ENCODE results near the gene DAB2IP. TPM values are rescaled to one million over a fixed set of nuclear protein-coding genes. Genes with fewer than 3 reads are reported as not detected.

DAB2IP gene
- polyA plus RNA-seq, 1 donor (not counting 4 experiments of a cell fraction or from before 2014, with no cell fraction given): 28.6 TPM

- H4K20me1 ChIP-seq (ENCODE audit: control insufficient read depth, extremely low read depth, insufficient read depth, low read length): no peaks in the 10 kb centered on the region
- DNase-seq (ENCODE audit: low read depth, low spot score) (peak; percentile 38), FAIRE-seq (peak; percentile 73)
- no peaks in the 10 kb centered on the region for H3K9me3 ChIP-seq (ENCODE audit: control insufficient read depth, low read depth, low read length)
- H3K79me2 ChIP-seq (ENCODE audit: control insufficient read depth, insufficient read depth, low read length): no peaks in the 10 kb centered on the region
- H3K9me1 ChIP-seq (ENCODE audit: control insufficient read depth, extremely low read depth, insufficient read depth, low read length): no peaks in the 10 kb centered on the region
- no peaks in the 10 kb centered on the region for H3K36me3 ChIP-seq (ENCODE audit: control insufficient read depth in 2 of 2, extremely low read depth in 1 of 2, insufficient read depth in 2 of 2, low read length in 2 of 2)
- H3K9ac ChIP-seq (ENCODE audit: control insufficient read depth, extremely low read depth, insufficient read depth, low read length): peak overlapping the region; percentile 18
- peak overlapping the region; percentile 54 for H3K4me2 ChIP-seq (ENCODE audit: control insufficient read depth, extremely low read depth, insufficient read depth, low read depth, low read length)
- no peaks in the 10 kb centered on the region for H3K27me3 ChIP-seq (ENCODE audit: control insufficient read depth, extremely low read depth, insufficient read depth, low read length)
- peak overlapping the region; percentile 79 for H2AFZ ChIP-seq (ENCODE audit: control insufficient read depth, low read length)
- dilution Hi-C loops (cut with MboI; ENCODE audit: extremely low pct_ligation_motif_present, low sequenced_read_pairs): no loop called here
- TF ChIP-seq CTCF (optimal IDR thresholded peaks at IDR 0.05 in 1 of 3, IDR thresholded peaks at IDR 0.05 in 1 of 3, conservative IDR thresholded peaks at IDR 0.05 in 1 of 3; ENCODE audit: extremely low read depth in 1 of 3, insufficient read depth in 2 of 3, low read length in 3 of 3) (no peak), EZH2 (IDR thresholded peaks at IDR 0.05; ENCODE audit: low read length) (no peak)
- H3K4me3 ChIP-seq (ENCODE audit: control insufficient read depth in 2 of 3, extremely low read depth in 1 of 3, insufficient read depth in 2 of 3, low read depth in 1 of 3, low read length in 3 of 3): no peak overlapping the region
- H3K4me1 ChIP-seq (ENCODE audit: control insufficient read depth, extremely low read depth, insufficient read depth, low read length): peaks cover 29% of the 10 kb centered on the region
- peak overlapping the region; percentile 18 for H3K27ac ChIP-seq (ENCODE audit: control insufficient read depth, insufficient read depth, low read length)
These were observed 15.0 kb upstream of the DAB2IP start for GRCh38 chr9:121636341-121636865.

- Histone ChIP-seq H2AFZ (ENCODE audit: control insufficient read depth, low read length) (no peak overlapping the region), H3K36me3 (ENCODE audit: control insufficient read depth in 2 of 2, extremely low read depth in 1 of 2, insufficient read depth in 2 of 2, low read length in 2 of 2) (no peaks in the 10 kb centered on the region), H4K20me1 (ENCODE audit: control insufficient read depth, extremely low read depth, insufficient read depth, low read length) (no peaks in the 10 kb centered on the region), H3K4me1 (ENCODE audit: control insufficient read depth, extremely low read depth, insufficient read depth, low read length) (peaks cover 29% of the 10 kb centered on the region), H3K4me2 (ENCODE audit: control insufficient read depth, extremely low read depth, insufficient read depth, low read depth, low read length) (peak overlapping the region; percentile 54), H3K79me2 (ENCODE audit: control insufficient read depth, insufficient read depth, low read length) (no peaks in the 10 kb centered on the region), H3K4me3 (ENCODE audit: control insufficient read depth in 2 of 3, extremely low read depth in 1 of 3, insufficient read depth in 2 of 3, low read depth in 1 of 3, low read length in 3 of 3) (no peak overlapping the region), H3K27ac (ENCODE audit: control insufficient read depth, insufficient read depth, low read length) (peak overlapping the region; percentile 7), H3K9ac (ENCODE audit: control insufficient read depth, extremely low read depth, insufficient read depth, low read length) (no peak overlapping the region), H3K9me1 (ENCODE audit: control insufficient read depth, extremely low read depth, insufficient read depth, low read length) (no peaks in the 10 kb centered on the region), H3K27me3 (ENCODE audit: control insufficient read depth, extremely low read depth, insufficient read depth, low read length) (no peaks in the 10 kb centered on the region), H3K9me3 (ENCODE audit: control insufficient read depth, low read depth, low read length) (no peaks in the 10 kb centered on the region)
- no peak for DNase-seq (ENCODE audit: low read depth, low spot score)
- FAIRE-seq: no peak
- TF ChIP-seq CTCF (optimal IDR thresholded peaks at IDR 0.05 in 1 of 3, IDR thresholded peaks at IDR 0.05 in 1 of 3, conservative IDR thresholded peaks at IDR 0.05 in 1 of 3; ENCODE audit: extremely low read depth in 1 of 3, insufficient read depth in 2 of 3, low read length in 3 of 3): no peak
- no peak for TF ChIP-seq EZH2 (IDR thresholded peaks at IDR 0.05; ENCODE audit: low read length)
- dilution Hi-C loops (cut with MboI; ENCODE audit: extremely low pct_ligation_motif_present, low sequenced_read_pairs): no loop called here
These were observed 14.3 kb upstream of the DAB2IP start for GRCh38 chr9:121636978-121637712.
